Gastrocnemius medialis (tissue), 4 donors: Measurements from ENCODE around the gene GID8.

ENCODE experiments used
- CTCF ChIP-seq, 5 experiments: fragments of 450-650 bp in 3 of 5; fragments of 200-600 bp in 2 of 5; sonication (generic) in 2 of 5; IDR thresholded peaks in 4 of 5; conservative IDR thresholded peaks in 1 of 5; 1 replicate in 4 of 5; 2 replicates in 1 of 5; pipeline ENCODE4 v1.5.1; 2016 to 2019; ENCODE audit warnings: antibody characterized with exemption in 5 of 5, mild to moderate bottlenecking in 3 of 5, moderate library complexity in 3 of 5
- POLR2A ChIP-seq, 2 donors: fragments of 450-650 bp; IDR thresholded peaks; one replicate each; pipeline ENCODE4 v1.6.1; 2017; ENCODE audit warnings: antibody characterized with exemption in 2 of 2, mild to moderate bottlenecking in 2 of 2, moderate library complexity in 2 of 2

DNA sequence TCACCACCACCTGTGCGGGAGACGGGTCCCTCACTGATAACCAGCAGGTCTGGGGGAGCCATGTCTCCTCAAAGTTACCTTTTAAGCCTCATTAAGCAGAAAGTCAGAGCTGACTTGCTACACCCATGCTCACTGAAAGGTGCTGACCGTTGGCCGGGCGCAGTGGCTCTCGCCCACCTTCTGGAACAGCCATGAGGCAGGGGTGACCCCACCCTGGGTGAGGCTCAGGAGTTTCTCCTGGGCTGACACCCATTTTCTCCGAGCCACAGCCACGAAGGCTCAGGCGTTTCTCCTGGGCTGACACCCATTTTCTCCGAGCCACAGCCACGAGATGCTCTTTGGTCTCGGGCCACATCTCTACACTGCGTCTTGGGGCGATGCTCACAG, 58.6 kb downstream of the GID8 start:
- TF ChIP-seq POLR2A (IDR thresholded peaks at IDR 0.05), result no peak
- TF ChIP-seq CTCF (IDR thresholded peaks at IDR 0.05 in 4 of 5, conservative IDR thresholded peaks at IDR 0.05 in 1 of 5), result no peak
